C4-2B (cell line): ENCODE results near the gene CCDC6.
"Not testable (repeated sequence)": the region's sequence is repeated elsewhere in the genome, so short reads cannot be mapped to it uniquely, and the experiment has no call there.

Experiments
- H3K27ac ChIP-seq: fragments of 450-650 bp; 2 replicates; pipeline ENCODE4 v1.5.1; 2017
- CTCF ChIP-seq: fragments of 450-650 bp; conservative IDR thresholded peaks from 2 replicates; pipeline ENCODE4 v1.5.1; 2017; ENCODE audit warnings: mild to moderate bottlenecking
- ZFX ChIP-seq: fragments of 450-650 bp; IDR thresholded peaks from 2 replicates; pipeline ENCODE4 v1.6.1; 2017

The CCDC6 gene

DNA sequence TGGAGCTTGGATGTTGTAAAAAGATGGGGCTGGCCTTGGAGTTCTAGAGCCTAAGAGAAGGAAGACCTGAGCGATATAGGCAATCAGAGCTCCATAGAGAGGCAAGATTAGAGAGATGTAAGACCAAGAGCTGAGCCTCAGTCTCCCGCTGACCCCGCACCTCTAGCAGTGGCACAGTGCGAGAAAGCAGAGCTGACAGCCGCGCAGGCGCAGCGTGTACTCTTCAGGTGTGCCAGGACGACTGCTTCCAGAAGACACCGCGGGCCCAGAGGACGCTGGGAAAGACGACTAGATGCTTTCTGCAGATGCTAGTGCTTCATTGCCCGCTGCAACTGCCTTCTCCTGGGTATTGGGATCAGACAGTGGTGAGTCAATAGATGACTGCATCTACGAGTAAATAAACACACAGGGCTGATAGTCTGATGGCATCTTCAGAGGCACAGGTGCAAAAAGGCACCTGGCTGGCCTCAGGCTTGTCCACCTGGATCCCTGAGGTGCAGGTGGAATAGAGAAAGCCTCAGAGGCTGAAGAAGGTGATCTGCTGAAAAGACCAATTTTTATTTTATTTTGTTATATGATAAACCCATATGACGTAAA is 38.1 kb upstream of the CCDC6 start:
- TF ChIP-seq ZFX (no peak), CTCF (no peak)
- no peak overlapping the region for H3K27ac ChIP-seq

DNA sequence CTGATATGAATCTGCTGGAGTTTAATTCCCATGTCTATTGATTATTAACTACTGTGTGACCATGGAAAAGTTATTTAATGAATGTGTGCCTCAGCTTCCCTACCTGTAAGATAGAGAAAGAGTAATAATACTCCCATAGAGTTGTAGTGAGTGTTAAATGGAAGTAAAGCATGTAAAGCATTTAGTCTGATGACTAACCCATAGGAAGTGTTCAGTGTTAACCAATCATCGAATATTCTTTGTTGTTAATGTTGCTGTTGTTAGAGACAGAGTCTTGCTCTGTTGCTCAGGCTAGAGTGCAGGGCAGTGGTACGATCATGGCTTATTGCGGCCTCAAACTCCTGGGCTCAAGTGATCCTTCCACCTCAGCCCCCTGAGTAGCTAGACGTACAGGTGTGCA is 36.2 kb upstream of the CCDC6 start:
- TF ChIP-seq ZFX = no peak
- TF ChIP-seq CTCF = no peak
- H3K27ac ChIP-seq = no peak overlapping the region

DNA sequence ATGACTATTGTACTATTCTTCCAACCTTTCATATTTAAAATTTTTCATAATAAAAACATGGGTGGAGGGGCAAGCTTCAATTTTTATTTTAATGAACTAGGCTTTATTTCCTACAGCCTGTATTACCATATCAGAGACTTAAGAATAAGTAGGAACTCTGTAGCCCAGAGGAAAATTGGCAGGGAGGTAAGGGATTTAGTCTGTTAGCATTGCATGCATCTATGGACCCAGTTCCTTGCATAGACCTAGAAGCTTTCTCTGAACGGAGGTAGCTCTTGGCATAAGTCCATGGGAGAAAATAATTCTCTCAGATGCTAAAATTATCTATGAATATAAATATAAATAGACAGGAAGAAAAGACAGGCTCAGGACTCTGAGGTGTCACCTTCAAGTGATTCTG is 31.4 kb upstream of the CCDC6 start:
- H3K27ac ChIP-seq = no peak overlapping the region
- TF ChIP-seq CTCF = no peak
- no peak for TF ChIP-seq ZFX

GRCh38 chr10:59934701-59935100 is 28.3 kb upstream of the CCDC6 start:
- H3K27ac ChIP-seq = no peak overlapping the region
- no peak for TF ChIP-seq ZFX
- TF ChIP-seq CTCF = no peak

DNA sequence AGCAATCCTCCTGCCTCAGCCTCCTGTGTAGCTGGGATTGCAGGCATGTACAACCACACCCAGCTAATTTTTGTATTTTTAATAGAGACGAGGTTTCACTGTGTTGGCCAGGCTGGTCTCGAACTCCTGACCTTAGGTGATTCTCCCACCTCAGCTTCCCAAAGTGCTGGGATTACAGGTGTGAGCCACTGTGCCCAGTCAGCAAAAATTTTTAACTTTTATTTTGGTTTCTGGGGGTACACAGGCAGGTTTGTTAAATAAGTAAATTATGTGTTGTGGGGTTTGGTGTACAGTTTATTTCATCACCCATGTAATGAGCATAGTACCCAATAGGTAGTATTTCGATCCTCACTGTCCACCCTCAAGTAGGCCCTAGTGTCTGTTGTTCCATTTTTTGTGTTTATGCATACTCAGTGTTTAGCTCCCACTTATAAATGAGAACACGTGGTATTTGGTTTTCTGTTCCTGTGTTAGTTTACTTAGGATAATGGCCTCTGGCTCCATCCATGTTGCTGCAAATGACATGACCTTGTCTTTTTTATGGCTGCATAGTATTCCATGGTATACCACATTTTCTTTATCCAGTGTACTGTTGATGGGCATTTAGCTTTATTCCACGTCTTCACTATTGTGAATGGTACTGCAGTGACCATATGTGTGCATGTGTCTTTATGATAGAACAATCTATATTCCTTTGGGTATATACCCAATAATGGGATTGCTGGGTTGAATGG is 24.6 kb upstream of the CCDC6 start:
- H3K27ac ChIP-seq = not testable (repeated sequence)

DNA sequence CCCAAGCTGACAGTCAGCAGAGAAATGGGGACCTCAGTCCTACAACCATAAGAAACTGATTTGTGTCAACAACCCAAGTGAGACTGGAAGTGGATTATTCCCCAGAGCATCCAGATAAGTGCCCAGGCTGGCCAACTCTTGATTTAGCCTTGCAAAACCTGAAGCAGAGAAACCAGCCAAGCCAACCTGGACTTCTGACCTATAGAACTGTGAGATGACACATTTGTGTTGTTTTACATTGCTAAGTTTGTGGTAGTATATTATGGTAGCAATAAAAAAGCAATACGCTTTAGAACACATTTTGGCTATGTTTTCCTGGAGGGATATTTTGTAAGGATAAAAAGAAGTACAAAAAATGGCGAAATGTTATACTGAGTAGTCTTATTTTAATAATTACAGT is 19.7 kb upstream of the CCDC6 start:
- TF ChIP-seq CTCF (no peak), ZFX (no peak)
- H3K27ac ChIP-seq = no peak overlapping the region

- TF ChIP-seq ZFX = no peak
- no peak for TF ChIP-seq CTCF
These were observed 16.6 kb upstream of the CCDC6 start for GRCh38 chr10:59922907-59923306.

DNA sequence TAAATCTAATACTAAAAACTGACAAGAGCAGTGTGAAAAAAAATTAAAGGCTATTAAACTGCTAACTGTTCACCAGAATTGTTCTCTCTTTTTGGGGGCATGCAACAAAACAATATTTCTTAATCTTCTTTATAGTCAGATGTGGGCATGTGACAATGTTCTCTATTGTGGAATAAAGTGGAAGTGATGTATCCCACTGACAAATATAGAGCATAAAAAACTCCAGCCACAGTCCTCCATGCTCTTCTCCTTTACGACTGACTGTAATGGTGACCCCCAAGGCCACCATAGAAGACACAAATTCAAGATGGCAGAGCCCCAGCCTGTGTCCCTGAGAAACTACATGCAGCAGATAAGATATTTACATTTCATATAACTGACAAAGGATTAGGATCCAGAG is 11.6 kb upstream of the CCDC6 start:
- H3K27ac ChIP-seq = no peak overlapping the region
- TF ChIP-seq CTCF (no peak), ZFX (no peak)

More at GRCh38 chr10:59922907-59923306, 16.6 kb upstream of the CCDC6 start:
- H3K27ac ChIP-seq = no peak overlapping the region
